ENCODE measurements around the gene GRP.

Gene GRP

GRCh38 chr18:59229191-59229590 lies 9.2 kb downstream of the GRP start:
- H3F3A ChIP-seq (ENCODE audit: control insufficient read depth, insufficient read depth), result no peaks in the 10 kb centered on the region
- H3K4me3 ChIP-seq (ENCODE audit: low read length), result no peak overlapping the region
- no peak overlapping the region for H3K4me2 ChIP-seq (ENCODE audit: low read length)
- peaks cover 16% of the 10 kb centered on the region for H3K27me3 ChIP-seq (ENCODE audit: control insufficient read depth, low read length)
- H3K79me2 ChIP-seq (ENCODE audit: control insufficient read depth, low read length), result no peaks in the 10 kb centered on the region
- TF ChIP-seq CTCF (IDR thresholded peaks at IDR 0.05; ENCODE audit: low read depth, low read length, poor library complexity, severe bottlenecking) (no peak), EZH2phosphoT487 (IDR thresholded peaks at IDR 0.05; ENCODE audit: borderline replicate concordance, low read length) (no peak)
- no peaks in the 10 kb centered on the region for H3K4me1 ChIP-seq (ENCODE audit: control insufficient read depth, low read length)
- no peaks in the 10 kb centered on the region for H3K36me3 ChIP-seq (ENCODE audit: control insufficient read depth, low read length)
- no peaks in the 10 kb centered on the region for H3K9me3 ChIP-seq (ENCODE audit: control insufficient read depth, insufficient read depth, low read length)
- no peaks in the 10 kb centered on the region for H3K9me2 ChIP-seq (replicated peaks; ENCODE audit: control insufficient read depth, low read length)
- no peaks in the 10 kb centered on the region for H4K20me1 ChIP-seq (ENCODE audit: control insufficient read depth, insufficient read depth, low read depth, low read length)
- no peak overlapping the region for H3K27ac ChIP-seq (ENCODE audit: low read depth, low read length)

- H3K27me3 ChIP-seq (ENCODE audit: control insufficient read depth, low read length), result peaks cover 16% of the 10 kb centered on the region
- H3K9me2 ChIP-seq (replicated peaks; ENCODE audit: control insufficient read depth, low read length), result no peaks in the 10 kb centered on the region
- no peaks in the 10 kb centered on the region for H3K79me2 ChIP-seq (ENCODE audit: control insufficient read depth, low read length)
- TF ChIP-seq CTCF (IDR thresholded peaks at IDR 0.05; ENCODE audit: low read depth, low read length, poor library complexity, severe bottlenecking), result no peak
- TF ChIP-seq EZH2phosphoT487 (IDR thresholded peaks at IDR 0.05; ENCODE audit: borderline replicate concordance, low read length), result no peak
- H3F3A ChIP-seq (ENCODE audit: control insufficient read depth, insufficient read depth), result no peaks in the 10 kb centered on the region
- H3K36me3 ChIP-seq (ENCODE audit: control insufficient read depth, low read length), result no peaks in the 10 kb centered on the region
- H4K20me1 ChIP-seq (ENCODE audit: control insufficient read depth, insufficient read depth, low read depth, low read length), result no peaks in the 10 kb centered on the region
- H3K9me3 ChIP-seq (ENCODE audit: control insufficient read depth, insufficient read depth, low read length), result no peaks in the 10 kb centered on the region
- no peak overlapping the region for H3K27ac ChIP-seq (ENCODE audit: low read depth, low read length)
- no peak overlapping the region for H3K4me2 ChIP-seq (ENCODE audit: low read length)
- H3K4me3 ChIP-seq (ENCODE audit: low read length), result no peak overlapping the region
- no peaks in the 10 kb centered on the region for H3K4me1 ChIP-seq (ENCODE audit: control insufficient read depth, low read length)
These were observed 9.9 kb downstream of the GRP start for GRCh38 chr18:59229701-59230443.

GRCh38 chr18:59231114-59231513 lies 11.2 kb downstream of the GRP start:
- H3K9me3 ChIP-seq (ENCODE audit: control insufficient read depth, insufficient read depth, low read length), result no peaks in the 10 kb centered on the region
- no peak overlapping the region for H3K27ac ChIP-seq (ENCODE audit: low read depth, low read length)
- no peak for TF ChIP-seq CTCF (IDR thresholded peaks at IDR 0.05; ENCODE audit: low read depth, low read length, poor library complexity, severe bottlenecking)
- no peak for TF ChIP-seq EZH2phosphoT487 (IDR thresholded peaks at IDR 0.05; ENCODE audit: borderline replicate concordance, low read length)
- no peaks in the 10 kb centered on the region for H3K9me2 ChIP-seq (replicated peaks; ENCODE audit: control insufficient read depth, low read length)
- H3K4me3 ChIP-seq (ENCODE audit: low read length), result no peak overlapping the region
- peaks cover 13% of the 10 kb centered on the region for H3K27me3 ChIP-seq (ENCODE audit: control insufficient read depth, low read length)
- no peaks in the 10 kb centered on the region for H3K36me3 ChIP-seq (ENCODE audit: control insufficient read depth, low read length)
- H3K4me1 ChIP-seq (ENCODE audit: control insufficient read depth, low read length), result no peaks in the 10 kb centered on the region
- no peaks in the 10 kb centered on the region for H3F3A ChIP-seq (ENCODE audit: control insufficient read depth, insufficient read depth)
- no peak overlapping the region for H3K4me2 ChIP-seq (ENCODE audit: low read length)
- no peaks in the 10 kb centered on the region for H4K20me1 ChIP-seq (ENCODE audit: control insufficient read depth, insufficient read depth, low read depth, low read length)
- H3K79me2 ChIP-seq (ENCODE audit: control insufficient read depth, low read length), result no peaks in the 10 kb centered on the region
